HG03558 (cell line): Measurements from ENCODE around the gene TRIM32.

ENCODE experiments used
- ATAC-seq: cut with Tn5 transposase; IDR thresholded peaks from one replicate; pipeline ENCODE4 v1.9.1; 2021; ENCODE audit warnings: moderate number of reproducible peaks; ENCODE audit not compliant: unreplicated experiment; ENCODE audit errors: extremely low read depth

The TRIM32 gene, protein sequence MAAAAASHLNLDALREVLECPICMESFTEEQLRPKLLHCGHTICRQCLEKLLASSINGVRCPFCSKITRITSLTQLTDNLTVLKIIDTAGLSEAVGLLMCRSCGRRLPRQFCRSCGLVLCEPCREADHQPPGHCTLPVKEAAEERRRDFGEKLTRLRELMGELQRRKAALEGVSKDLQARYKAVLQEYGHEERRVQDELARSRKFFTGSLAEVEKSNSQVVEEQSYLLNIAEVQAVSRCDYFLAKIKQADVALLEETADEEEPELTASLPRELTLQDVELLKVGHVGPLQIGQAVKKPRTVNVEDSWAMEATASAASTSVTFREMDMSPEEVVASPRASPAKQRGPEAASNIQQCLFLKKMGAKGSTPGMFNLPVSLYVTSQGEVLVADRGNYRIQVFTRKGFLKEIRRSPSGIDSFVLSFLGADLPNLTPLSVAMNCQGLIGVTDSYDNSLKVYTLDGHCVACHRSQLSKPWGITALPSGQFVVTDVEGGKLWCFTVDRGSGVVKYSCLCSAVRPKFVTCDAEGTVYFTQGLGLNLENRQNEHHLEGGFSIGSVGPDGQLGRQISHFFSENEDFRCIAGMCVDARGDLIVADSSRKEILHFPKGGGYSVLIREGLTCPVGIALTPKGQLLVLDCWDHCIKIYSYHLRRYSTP

DNA sequence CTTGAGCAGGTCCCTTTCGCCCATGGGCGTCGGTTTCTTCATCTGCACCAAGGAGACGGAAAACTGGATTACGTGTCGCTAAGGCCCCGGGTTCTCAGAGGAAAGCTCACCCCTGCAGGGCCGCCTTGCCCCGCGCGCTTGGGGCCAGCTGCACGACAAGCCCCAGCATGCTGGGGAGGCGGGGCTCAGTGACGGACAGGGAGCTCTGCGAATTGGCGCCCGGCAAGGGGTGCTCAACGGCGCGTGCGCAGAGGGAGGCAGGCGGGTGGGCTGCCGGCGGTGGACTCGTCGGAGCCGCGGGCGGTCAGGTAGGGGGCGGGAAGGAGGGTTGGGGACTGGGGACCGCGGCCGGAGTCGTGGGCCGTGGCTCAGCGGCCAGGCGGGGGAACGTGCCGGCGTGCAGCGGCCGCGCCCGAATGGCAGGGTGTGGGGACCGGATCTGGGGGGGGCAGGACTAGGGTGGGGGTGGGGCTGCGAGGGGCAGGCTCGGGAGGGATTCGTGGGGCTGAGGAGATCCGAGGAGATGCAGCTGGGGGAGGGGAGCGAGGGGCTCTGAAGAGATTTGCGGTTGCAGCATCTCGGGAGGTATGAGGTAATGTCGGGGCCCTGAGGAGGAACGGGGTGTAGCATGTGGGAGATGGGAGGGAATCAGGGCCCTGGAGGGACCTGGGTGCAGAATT lies at the start of gene TRIM32:
Gene TRIM32 (plus strand): TSS at position 232 of the 680 bp plus-strand sequence. CDS start 10,438 bp downstream, outside the sequence.
- peak; percentile 99 for ATAC-seq

DNA sequence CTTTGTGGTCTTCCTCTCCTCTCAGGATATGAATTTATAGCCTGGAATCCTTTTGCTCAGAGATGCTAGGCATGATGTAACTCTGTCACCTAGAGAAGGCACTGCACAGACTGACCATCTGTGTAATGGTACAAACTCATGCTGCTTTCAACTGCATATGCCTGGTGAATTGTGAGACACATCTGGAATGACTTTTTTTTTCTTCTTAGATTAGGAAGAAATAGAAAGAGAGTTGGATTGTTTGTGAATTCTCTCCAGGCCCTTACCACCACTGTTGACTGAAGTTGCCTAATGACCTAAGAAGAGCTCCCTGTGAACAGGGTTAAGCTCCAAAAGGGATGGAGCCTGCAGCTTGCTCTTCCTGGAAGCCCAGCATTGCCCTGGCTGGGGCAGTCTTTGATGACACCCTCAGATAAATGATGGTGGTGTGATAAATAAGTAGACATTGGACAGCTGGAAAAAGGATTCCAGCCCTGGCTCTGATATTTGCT lies 47.8 kb upstream of the TRIM32 start:
- ATAC-seq = no peak

DNA sequence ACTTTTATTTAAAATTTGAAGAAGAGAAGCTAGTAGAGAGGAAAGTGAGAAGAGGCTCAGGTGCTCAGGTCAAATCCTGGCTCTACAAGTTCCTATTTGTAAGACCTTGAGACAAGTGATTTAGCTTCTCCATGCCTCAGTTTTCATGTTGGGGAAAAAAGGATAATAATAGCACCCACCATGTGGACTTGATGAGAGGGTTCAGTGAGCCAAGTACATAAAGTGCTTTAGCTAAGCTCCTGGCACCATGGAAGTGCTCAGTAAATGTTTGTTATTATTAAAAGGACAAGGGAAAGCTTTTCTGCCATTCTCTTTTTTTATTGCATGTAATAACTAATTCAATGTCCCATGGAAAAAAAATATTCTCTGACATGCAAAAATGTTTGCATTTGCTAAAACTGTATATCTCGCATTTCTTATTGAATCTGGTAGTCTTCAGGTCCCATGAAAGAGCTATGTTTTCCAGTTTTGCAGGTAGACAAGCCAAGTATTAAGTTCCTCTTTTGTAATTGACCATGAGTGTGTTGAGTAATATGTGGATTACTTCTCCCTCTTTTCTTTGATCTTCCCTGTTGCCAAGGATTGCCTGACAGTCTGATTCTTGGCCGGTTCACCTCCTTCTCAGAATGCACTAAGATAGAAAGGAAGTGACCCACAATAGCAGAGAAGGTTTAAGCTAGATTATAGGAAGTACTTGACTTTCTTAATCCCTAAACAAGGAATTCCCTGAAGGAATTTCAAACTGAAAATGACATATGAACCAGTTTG lies 45.6 kb upstream of the TRIM32 start:
- no peak for ATAC-seq

DNA sequence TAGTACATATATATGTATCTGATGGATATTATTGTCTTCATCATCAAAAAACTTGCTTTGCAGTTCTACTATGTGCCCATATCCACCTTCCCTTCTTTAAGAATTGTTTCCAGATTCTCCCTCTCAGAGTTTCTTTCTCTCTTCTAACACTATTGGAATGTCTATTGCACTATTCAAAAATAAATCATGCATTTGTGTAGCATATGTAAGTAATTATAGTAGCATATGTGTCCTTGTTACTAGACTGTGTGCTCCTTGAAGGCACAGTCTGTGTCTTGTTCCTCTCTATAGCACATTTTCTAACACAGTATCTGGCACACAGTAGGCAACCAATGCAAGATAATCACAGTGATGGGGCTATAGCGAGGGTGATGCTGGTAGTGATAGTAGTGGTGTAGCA lies 43.4 kb upstream of the TRIM32 start:
- no peak for ATAC-seq

DNA sequence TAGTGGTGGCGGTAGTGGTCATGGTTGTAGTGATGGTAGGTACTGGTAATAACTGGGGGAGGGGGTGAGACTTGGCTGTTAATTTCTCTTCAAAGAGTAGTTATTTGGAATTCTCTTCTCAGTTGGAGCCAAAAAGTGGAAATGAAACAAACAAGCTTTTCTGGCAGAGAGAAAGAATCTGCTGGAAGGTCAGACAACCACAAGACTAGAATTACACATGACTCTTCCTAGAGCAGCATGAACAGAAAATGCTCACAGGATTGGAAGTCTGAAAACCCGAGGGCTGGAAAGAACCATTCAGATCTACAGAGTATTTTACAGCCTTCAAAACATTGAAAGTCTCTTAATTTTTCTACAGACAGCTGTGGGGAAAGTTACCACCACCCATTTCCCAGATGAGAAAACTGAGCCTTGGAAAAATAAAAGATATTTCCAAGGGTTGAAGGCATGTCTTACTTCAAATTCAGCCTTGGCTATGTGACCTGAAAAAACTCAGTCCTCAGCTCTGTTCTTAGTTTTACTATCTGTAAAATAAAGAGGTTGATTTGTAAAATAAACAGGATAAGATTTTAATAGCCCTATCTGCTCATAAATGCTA lies 42.9 kb upstream of the TRIM32 start:
- ATAC-seq = no peak

DNA sequence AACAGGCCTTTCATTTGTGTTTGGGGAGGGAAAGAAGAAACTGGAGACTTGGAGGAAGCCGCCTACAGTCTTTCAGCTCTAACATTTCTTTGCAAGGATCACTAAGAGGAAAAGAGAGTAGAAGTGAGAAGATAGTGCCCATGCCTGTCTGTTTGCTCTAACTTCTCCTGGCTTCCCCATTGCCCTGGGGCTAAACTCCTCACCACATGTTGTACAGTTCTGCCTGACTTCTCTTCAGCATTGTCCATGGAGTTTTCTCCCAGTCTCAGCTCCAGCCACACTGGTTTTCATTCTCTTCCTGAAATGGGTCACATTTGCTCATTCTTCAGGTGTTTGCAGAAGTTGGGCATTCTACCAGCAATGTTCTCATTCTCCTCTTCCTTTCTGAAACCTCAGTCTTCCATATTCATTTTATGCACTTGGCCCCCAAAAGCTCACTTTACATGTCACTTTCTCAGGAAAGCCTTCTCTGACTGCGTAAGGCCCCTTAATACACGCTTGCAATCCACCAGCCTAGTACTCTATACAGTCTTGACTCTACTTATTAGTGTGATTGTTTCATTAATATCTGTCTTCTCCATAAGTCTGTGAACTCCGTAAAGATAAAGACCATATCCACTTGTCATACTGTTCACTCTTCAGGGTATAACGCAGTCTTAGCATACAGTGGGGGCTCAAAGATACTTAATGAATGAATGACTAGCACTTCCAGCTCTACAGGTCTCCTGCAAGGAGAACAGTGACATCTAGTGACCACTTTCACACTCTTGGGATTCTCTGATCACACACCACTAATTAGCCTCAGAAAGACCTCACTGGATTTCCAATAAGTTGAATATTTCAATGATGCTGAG lies 40.2 kb upstream of the TRIM32 start:
- no peak for ATAC-seq

DNA sequence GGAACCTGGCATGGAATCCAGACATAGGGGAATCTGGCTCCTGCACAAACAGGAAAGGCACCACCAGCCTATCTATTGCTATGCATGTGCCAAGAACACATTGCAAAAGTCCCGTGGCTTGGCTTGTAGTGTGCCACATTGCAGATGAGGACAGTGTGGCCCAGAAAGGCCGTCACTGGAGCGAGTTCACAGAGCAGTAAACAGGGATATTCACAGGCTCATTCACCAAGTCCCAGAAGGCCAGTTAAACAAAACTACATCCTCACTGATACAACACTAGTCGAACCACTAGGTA lies 39.6 kb upstream of the TRIM32 start:
- ATAC-seq = no peak

DNA sequence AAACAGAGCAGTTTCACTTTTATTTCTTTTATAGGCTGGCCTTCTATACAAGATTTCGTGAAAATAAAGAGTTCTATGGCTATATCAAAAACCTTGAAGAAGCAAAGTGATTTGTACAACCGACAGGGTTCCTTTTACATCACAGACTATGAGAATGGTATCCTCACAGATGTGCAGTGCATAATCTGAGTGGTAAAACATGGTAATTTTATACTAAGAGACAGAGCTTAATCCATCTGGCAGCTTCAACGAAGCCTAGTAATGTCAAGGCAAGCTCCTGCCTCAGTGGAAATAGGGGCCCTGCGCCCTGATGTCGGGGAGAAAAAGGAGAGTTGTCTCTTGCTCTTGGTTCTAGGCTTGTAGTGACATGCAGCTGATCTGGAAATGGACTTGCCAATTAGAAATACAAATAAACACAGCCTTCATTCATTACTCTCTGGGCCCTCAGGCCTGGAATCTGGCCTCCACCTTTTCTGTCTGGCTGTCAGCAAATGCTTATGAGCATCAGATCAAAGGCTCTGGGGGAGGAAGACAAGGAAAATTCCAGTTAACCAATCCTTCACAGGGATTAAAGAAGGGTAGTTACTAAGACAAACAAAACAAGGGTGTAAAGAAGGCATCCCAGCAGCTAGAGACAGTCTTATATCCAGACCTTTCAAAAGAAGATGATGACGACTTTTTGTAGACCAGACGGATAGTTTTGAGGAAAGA lies 33.6 kb upstream of the TRIM32 start:
- ATAC-seq = no peak

DNA sequence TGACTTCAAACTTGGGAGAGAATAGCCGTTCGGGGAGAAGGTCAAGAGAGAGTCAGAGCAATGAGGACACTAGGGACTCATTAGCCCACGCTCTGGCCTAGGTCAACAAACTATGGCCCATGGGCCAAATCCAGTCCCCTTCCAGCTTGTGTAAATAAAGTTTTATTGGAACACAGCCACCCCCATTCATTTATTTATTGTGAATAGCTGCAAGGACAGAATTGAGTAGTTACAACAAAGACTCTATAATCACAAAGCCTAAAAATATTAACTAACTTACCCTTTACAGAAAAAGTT lies 33.1 kb upstream of the TRIM32 start:
- ATAC-seq = no peak

DNA sequence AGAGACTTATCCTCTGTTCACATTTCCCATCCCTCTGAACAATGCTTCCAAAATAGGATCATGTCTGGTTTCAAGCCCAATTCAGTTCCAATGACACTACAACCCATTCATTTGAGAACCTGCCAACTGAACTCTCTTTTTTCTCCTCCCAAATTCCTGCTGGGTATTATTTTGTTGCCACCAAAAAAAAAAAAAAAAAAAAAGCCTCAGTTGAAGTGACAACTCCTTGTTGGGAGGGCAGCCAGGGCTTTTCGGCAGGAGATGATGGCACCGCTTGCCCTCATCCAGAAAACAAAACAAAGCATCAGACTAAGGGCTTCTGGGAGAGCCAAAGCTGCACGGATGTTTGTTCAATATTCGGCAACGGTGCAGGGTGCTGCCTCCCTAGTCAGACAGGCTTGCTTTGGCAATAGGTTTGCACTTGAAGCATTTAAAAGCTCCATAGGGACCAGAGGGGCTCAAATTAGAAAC lies 30.6 kb upstream of the TRIM32 start:
- no peak for ATAC-seq

DNA sequence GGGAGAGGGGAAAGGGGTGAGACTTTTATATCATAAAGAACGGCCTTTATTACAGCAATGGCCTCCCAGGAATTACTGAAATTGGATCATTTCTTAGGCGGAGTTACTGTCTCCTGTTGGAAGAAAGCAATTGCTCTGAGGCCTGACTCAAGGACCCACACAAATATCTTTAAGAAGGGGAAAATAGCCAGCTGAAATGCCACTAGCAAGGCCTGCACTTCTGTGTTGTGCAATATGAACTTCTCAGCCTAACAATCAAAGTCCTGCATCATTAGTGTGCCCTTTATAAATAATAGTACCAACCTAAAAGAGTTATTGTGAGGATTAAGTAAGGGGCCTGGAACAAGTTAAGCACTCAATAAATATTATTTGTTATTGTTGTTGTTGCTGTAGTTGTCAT lies 30.1 kb upstream of the TRIM32 start:
- no peak for ATAC-seq

DNA sequence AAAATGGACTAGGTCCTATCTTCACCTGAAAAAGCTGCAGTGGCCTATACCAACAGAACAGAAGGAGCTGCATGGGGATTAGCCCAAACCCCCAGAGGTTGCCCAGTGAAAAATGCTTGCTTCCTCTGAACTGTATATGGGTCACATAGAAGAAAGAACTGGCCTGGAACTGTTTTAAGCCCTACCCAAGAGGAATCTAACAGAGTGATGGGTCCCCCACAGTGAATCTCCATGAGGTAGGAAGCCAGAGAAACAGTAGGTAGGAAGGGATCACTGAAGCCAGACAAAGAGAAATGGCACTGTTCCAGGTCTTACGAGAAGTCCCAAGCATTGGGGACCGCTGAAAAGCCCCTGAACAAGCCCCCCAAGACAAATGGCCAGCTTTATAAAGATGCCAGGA lies 28.8 kb upstream of the TRIM32 start:
- ATAC-seq = no peak

DNA sequence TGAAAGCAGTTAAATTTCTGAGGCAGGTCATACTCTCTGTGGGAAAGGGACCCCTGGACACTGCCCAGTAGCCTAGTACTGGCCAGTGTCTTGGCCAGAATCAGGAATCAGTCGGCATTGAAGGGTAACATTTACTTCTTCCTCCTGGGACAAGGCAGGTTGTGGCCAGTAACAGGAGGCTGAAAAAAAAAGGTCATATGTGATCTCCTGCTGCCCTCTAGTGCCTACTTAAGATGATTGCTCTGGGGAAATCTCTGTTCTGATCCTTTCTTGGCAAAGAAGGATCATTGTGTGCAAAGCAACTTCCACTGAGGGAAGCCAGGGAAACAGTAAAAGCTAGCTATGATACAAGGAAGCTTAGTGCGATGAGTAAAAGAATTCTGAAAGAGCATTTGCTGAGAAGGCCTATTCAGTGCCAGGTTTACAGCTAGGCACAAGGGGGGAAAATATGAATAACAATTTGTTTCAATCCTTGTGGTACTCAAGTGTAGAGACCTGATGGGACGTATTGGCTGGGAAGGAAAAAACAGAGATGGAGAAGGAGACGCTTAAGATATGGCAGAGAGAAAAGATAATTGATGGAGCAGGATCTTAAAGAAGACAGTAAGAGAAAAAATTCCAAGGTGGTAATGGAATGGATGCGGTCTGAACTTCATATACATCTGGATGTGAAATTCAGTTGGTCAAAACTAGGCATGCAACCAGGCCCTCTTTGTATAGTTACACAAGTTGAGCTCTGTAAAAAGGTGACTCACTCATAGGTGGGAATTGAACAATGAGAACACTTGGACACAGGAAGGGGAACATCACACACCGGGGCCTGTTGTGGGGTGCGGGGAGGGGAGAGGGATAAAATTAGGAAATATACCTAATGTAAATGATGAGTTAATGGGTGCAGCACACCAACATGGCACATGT lies 25.8 kb upstream of the TRIM32 start:
- peak; percentile 68 for ATAC-seq

DNA sequence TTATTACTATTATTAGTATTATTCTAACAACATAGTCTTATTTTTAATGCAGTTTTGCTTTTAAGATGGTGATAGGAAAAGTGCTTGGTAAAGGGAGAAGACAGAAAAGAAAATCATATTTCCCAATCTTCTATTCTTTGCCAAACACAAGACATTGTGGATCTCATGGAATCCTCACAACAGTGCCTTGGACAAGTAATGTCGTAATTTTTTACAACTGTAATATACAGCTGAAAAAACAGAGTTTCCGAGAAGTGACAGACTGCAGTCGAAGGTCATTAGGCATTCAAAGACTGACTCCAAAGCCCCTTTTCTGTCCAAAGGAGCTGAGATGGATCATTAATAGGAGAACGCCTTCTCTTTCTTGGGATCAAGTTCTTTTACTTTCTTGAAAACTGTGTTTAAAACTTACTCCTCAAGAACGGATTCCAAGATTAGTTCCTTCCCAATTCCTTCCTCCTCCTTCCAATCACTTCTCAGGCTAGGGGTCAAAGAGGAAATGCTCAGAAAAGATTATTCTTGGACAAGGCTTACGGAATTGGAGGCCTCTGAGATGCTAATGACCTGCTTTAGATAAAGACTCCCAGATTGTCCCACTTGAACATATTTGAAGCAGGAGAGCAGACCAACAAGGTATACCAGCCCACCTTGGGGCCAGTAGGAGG lies 24.3 kb upstream of the TRIM32 start:
- no peak for ATAC-seq

DNA sequence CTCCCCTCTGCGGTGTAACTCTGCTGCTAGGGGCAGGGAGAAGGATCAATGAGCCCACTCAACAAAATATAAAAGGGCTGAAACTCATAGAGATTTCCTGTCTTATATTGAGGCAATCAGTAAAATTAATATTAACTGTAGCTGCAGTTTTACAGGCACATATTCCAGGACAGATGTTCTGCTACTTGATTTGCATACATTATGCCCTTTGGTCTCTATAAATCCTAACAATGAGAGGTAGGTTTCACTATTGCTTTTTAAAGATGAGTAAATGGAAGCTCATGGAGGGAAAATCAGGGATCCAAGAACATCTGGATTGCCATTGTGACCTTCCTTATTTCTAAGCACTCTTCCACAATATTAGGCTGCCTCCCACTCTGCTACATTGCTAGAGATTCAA lies 23.5 kb upstream of the TRIM32 start:
- ATAC-seq = no peak

DNA sequence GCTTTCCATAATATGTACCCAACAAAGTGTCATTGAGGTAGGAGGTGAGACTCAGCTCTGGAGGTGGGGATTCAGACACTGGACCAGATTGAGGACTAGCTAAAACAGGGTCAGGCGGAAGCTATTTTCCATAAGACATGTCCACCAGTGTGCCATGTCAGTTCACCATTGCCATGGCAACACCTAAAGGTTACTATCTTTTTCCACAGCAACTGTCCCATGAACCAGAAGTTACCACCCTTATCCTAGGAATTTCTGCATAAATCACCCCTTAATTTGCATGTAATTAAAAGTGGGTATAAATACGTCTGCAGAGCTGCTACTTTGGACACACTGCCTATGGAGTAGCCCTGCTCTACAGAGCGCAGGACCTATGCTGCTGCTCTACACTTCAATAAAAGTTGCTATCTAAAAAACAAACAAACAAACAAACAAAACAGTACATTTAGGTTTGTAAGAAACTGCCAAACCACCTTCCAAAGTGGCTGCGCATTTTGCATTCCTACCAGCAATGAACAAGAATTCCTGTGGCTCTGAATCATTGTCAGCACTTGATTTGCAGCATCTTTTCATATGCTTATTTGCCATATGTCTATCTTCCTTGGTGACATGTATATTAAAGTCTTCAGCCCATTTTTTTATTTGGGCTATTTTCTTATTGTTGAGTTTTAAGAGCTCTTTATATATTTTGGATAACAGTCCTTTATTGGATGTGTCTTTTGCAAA lies 18.0 kb upstream of the TRIM32 start:
- ATAC-seq = no peak

DNA sequence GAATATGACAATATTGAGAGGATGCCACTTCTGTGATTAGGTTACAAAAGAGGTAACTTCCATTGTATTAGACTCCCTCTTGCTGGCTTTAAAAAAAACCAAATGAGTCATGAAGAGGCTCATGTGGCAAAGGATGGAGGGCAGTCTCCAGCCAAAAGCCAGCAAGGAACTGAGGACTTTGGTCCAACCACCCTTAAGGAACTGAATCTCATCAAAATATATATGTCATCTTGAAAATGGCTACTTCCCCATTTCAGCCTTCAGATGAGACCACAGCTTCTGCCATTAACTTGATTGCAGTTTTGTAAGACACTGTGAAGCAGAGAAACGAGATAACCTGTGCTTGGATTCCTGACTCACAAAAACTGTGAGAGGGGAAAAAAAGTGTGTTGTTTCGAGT lies 15.5 kb upstream of the TRIM32 start:
- no peak for ATAC-seq
